GM12878 (cell line): ENCODE results near the gene TSPAN7. TPM values are rescaled to one million over a fixed set of nuclear protein-coding genes. Genes with fewer than 3 reads are reported as not detected.

Experiments
- ATAC-seq: fragments of 200-7000 bp; cut with Tn5 transposase; 3 replicates; pipeline ENCODE4 v1.9.1; 2020; ENCODE audit warnings: mild to moderate bottlenecking, moderate library complexity
- BruUV-seq: library from RNA; stranded (reverse); fragments of 400-500 nt; replicated peaks from 2 replicates; lab custom pipeline; 2021; lab: Mats Ljungman, UMichigan
- CTCF ChIA-PET: fragments of 300-600 bp; sonication (Branson Sonifier 250); formaldehyde crosslinking; extraction: SDS; loops from one replicate; lab custom pipeline; 2021; ENCODE audit warnings: inconsistent platforms; lab: Yijun Ruan, JAX
- POLR2A ChIA-PET: fragments of 350-600 bp; formaldehyde crosslinking; extraction: SDS; loops from one replicate; lab custom pipeline; 2021; ENCODE audit warnings: inconsistent platforms; lab: Charles Lee
- RAD21 ChIA-PET: fragments of 300-600 bp; sonication (Branson Sonifier 250); formaldehyde crosslinking; loops from one replicate; lab custom pipeline; 2023; ENCODE audit warnings: antibody characterized with exemption; ENCODE audit not compliant: unreplicated experiment; lab: Charles Lee
- SMC1A ChIA-PET: fragments of 300-600 bp; sonication (Branson Sonifier 250); formaldehyde crosslinking; loops from one replicate; lab custom pipeline; 2023; ENCODE audit not compliant: unreplicated experiment, uncharacterized antibody; lab: Charles Lee
- DNase-seq: peaks from one replicate; pipeline ENCODE4 v3.0.0-alpha.2; 2011; ENCODE audit warnings: low read depth, low spot score
- FAIRE-seq: peaks from 3 replicates; lab custom pipeline; 2011; peaks lifted over from hg19 to GRCh38; lab: Jason Lieb, UNC
- H2AFZ ChIP-seq: 2 replicates; pipeline ENCODE4 v1.6.0; 2011; ENCODE audit warnings: low read depth, low read length, control low read depth; ENCODE audit not compliant: control insufficient read depth
- H3K27ac ChIP-seq: 2 replicates; pipeline ENCODE4 v1.5.1; 2011; ENCODE audit warnings: control low read depth; ENCODE audit not compliant: control insufficient read depth, insufficient read depth
- H3K27me3 ChIP-seq, 2 experiments: replicated peaks in 1 of 2; 2 replicates each; pipeline versions ENCODE4 v1.6.0 to v1.6.1; 2011; ENCODE audit warnings: low read length in 1 of 2; ENCODE audit not compliant: control insufficient read depth in 2 of 2, insufficient read depth in 2 of 2
- H3K36me3 ChIP-seq, 2 experiments: 2 replicates each; pipeline ENCODE4 v1.5.1; 2011; ENCODE audit warnings: low read length in 1 of 2; ENCODE audit not compliant: control insufficient read depth in 2 of 2, insufficient read depth in 2 of 2
- H3K4me1 ChIP-seq: 2 replicates; pipeline ENCODE4 v1.6.1; 2011; ENCODE audit warnings: mild to moderate bottlenecking, low read length, moderate library complexity, mixed read lengths; ENCODE audit not compliant: control insufficient read depth, insufficient read depth
- H3K4me2 ChIP-seq: 2 replicates; pipeline ENCODE4 v1.6.0; 2011; ENCODE audit warnings: control low read depth; ENCODE audit not compliant: control insufficient read depth, insufficient read depth
- H3K4me3 ChIP-seq: fragments of 200-600 bp; sonication (generic); 2 replicates; pipeline ENCODE4 v1.5.1; 2016
- H3K79me2 ChIP-seq: 2 replicates; pipeline ENCODE4 v1.6.0; 2011; ENCODE audit warnings: low read length; ENCODE audit not compliant: control insufficient read depth, insufficient read depth
- H3K9ac ChIP-seq: 2 replicates; pipeline ENCODE4 v1.8.0; 2011; ENCODE audit warnings: low read length, control low read depth, mixed read lengths; ENCODE audit not compliant: control insufficient read depth, insufficient read depth
- H3K9me3 ChIP-seq: replicated peaks from 3 replicates; pipeline ENCODE4 v1.5.1; 2011; ENCODE audit warnings: mild to moderate bottlenecking, low read length; ENCODE audit not compliant: control insufficient read depth, insufficient read depth
- H4K20me1 ChIP-seq: 2 replicates; pipeline ENCODE4 v1.6.0; 2011; ENCODE audit not compliant: control insufficient read depth, insufficient read depth
- BHLHE40 ChIP-seq, 2 experiments: fragments of 450-650 bp in 1 of 2; IDR thresholded peaks; 2 replicates each; pipeline ENCODE4 v1.6.1; 2011 to 2017; ENCODE audit warnings: low read depth in 2 of 2, borderline replicate concordance in 1 of 2, improper control_type of control experiment in 1 of 2, low read length in 1 of 2, mild to moderate bottlenecking in 1 of 2
- RUNX3 ChIP-seq: IDR thresholded peaks from 2 replicates; pipeline ENCODE4 v1.6.1; 2012; ENCODE audit warnings: low read length, inconsistent platforms
- WGBS: methylation state at CpG from one replicate; pipeline ENCODE4 v1.1.6; 2016; ENCODE audit warnings: low lambda C conversion rate; ENCODE audit not compliant: insufficient replicate concordance, insufficient coverage; ENCODE audit errors: missing lambda C conversion rate; 5-methylcytosine and 5-hydroxymethylcytosine counted together
- in situ Hi-C: fragments of 300-500 bp; cut with MboI; formaldehyde crosslinking; loops from 9 replicates; pipeline ENCODE4 v1.14.3; 2018; ENCODE audit warnings: mixed read lengths
- intact Hi-C: fragments of 100-400 bp; cut with micrococcal nuclease; formaldehyde crosslinking; loops from one replicate; pipeline ENCODE4 v1.14.2; 2022; ENCODE audit not compliant: unreplicated experiment
- polyA plus RNA-seq, 11 experiments: library from polyadenylated mRNA; depleted of rRNA in 4 of 11; unstranded in 6 of 11; stranded (reverse) in 5 of 11; fragments of >200 nt; fragmentation: Nextera tagmentation in 4 of 11; fragmentation: Illumina TruSeq in 1 of 11; extraction: Ambion mirVana in 4 of 11; extraction: Trizol in 1 of 11; gene quantifications; 1 replicate in 1 of 11; 2 replicates in 10 of 11; pipeline versions ENCODE4 v1.2.1 to v1.2.3, GENCODE V29; 2011 to 2016; ENCODE audit warnings: inconsistent platforms in 2 of 11, missing spikeins in 2 of 11, low read depth in 1 of 11
- total RNA-seq, 4 experiments: library from RNA; depleted of rRNA in 3 of 4; stranded (reverse); fragments of >200 nt in 3 of 4; fragmentation: Illumina TruSeq in 1 of 4; extraction: Trizol in 1 of 4; gene quantifications; 2 replicates each; pipeline versions ENCODE4 v1.2.1 to v1.2.3, GENCODE V29; 2013 to 2021
- TF ChIP-seq, protein P1 (sequence below): IDR thresholded peaks from 2 replicates; pipeline ENCODE4 v1.6.1; 2012; ENCODE audit warnings: mild to moderate bottlenecking, low read depth, low read length

Gene TSPAN7
- total and polyA plus RNA-seq, 10 of the 15 experiments (the other 5 are each of a cell fraction or from before 2014, with no cell fraction given), result 0.04 to 0.77 (median 0.14) TPM; not detected in 4

DNA sequence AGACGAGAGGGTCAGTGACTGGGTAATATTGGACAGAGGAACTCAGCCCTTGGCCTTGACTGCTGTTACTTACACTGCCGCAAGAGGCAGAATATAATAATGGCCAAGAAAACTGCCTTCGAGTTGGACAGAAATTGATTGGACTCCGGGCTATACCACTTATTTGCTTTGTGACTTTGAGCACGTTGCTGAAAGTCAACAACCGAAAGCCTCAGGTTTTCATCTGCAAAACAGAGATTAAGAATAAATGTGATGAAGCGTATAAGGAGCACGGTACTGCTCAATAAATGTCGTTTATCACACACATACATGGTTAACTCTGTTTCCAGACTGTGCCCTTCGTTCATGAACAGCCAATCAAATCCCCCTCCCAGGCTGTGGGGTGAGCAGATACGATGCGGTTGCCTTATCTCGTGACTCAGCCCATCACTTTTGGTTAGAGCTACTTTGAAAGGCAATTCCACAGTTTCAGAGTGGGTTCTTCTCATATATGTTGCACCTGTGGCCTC lies 91.6 kb downstream of the TSPAN7 start:
- ChIA-PET CTCF (interaction anchor here (1.9 kb wide), 1 partner anchor 25 kb away, joined by 17 read pairs; no protein-coding TSS in a partner anchor), POLR2A (no interaction called here), RAD21 (interaction anchor here (2.6 kb wide), 1 partner anchor 8 kb away, joined by 17 read pairs; no protein-coding TSS in a partner anchor), SMC1A (interaction anchor here (0.7 to 1.8 kb wide), 2 partner anchors 9 to 25 kb away, joined by 3 to 5 read pairs; no protein-coding TSS in a partner anchor)
- intact Hi-C loops, result no loop called here
- no peak for ATAC-seq
- no TSS peak for BruUV-seq
- Histone ChIP-seq H4K20me1 (no peaks in the 10 kb centered on the region), H3K36me3 (no peaks in the 10 kb centered on the region), H3K9me3 (no peaks in the 10 kb centered on the region), H3K27me3 (no peaks in the 10 kb centered on the region), H3K27ac (no peak overlapping the region), H2AFZ (no peak overlapping the region), H3K4me1 (no peaks in the 10 kb centered on the region), H3K4me2 (no peak overlapping the region), H3K9ac (no peak overlapping the region), H3K4me3 (no peak overlapping the region), H3K79me2 (no peaks in the 10 kb centered on the region)
- no peak for DNase-seq
- FAIRE-seq, result no peak
- TF ChIP-seq RUNX3 (0 out of 2 replicates have a peak, but pooled peaks have one; percentile 10), BHLHE40 (IDR thresholded peaks at IDR 0.05; ENCODE audit: borderline replicate concordance in 1 of 2, low read depth in 2 of 2, low read length in 1 of 2) (peak in 1 of 2 experiments; percentile 21; a peak in 1 of 4 replicates)
- TF ChIP-seq, protein P1, sequence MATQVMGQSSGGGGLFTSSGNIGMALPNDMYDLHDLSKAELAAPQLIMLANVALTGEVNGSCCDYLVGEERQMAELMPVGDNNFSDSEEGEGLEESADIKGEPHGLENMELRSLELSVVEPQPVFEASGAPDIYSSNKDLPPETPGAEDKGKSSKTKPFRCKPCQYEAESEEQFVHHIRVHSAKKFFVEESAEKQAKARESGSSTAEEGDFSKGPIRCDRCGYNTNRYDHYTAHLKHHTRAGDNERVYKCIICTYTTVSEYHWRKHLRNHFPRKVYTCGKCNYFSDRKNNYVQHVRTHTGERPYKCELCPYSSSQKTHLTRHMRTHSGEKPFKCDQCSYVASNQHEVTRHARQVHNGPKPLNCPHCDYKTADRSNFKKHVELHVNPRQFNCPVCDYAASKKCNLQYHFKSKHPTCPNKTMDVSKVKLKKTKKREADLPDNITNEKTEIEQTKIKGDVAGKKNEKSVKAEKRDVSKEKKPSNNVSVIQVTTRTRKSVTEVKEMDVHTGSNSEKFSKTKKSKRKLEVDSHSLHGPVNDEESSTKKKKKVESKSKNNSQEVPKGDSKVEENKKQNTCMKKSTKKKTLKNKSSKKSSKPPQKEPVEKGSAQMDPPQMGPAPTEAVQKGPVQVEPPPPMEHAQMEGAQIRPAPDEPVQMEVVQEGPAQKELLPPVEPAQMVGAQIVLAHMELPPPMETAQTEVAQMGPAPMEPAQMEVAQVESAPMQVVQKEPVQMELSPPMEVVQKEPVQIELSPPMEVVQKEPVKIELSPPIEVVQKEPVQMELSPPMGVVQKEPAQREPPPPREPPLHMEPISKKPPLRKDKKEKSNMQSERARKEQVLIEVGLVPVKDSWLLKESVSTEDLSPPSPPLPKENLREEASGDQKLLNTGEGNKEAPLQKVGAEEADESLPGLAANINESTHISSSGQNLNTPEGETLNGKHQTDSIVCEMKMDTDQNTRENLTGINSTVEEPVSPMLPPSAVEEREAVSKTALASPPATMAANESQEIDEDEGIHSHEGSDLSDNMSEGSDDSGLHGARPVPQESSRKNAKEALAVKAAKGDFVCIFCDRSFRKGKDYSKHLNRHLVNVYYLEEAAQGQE, result no peak
- in situ Hi-C loops, result no loop called here
- WGBS, result 42% methylated on average over 13 of the region's 13 CpGs
